Measurements from ENCODE around the gene PBXIP1.
"Not testable (repeated sequence)": the region's sequence is repeated elsewhere in the genome, so short reads cannot be mapped to it uniquely, and the experiment has no call there.

Gene PBXIP1
- 58.8 to 948 reads per million in 2 experiments for total RNA-seq

- peak; percentile 79 for DNase-seq (ENCODE audit: low read depth)
Observed at GRCh38 chr1:154955718-154956543, at the start of gene PBXIP1. TSS of gene PBXIP1 (minus strand) at chr1:154956099. CDS start at chr1:154953721, 2,378 bp downstream.

DNA sequence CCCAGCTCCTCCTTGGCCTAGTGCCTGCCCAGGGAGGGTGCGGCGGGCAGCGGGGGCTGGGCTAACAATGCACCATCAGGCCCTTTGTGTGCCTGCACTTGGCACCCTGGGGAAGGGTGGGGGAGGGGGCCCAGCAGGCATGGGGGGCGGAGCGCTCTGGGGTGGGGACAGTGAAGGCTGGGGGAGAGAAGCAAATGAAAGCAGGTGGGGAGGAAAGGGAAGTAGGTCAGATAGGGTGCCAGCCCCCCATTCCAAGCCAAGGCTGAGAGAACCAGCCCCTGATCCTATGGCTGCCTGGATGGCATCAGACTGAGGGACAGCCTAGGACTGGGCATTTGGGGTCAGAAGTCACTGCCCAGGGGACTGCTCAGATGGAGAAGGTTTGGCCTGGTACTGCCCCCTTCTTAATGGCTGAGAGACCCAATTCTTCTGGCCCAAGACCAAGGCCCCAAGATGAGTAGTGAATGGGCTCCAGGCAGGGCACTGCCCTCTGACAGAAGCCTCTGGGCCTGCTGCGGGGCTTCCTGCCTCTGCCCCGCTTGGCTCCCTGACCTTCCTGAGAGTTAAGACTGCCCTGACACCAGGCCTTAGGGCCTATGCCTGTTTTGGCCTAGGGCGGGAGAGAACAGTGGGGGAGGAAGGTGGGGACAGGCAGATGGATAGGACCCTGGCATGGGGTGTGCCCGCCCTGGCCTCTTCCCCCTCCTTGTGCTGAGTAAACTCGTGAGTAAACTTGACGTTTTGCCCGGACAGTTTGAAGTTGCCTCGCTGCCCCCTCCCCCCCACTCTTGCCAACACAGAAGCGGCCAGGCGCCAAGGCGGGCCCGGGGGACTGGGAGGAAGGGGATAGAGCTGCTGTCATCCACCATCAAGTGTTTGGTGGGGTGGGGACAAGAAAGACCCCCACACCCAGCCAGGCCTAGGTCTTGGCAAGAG is 49.4 kb upstream of the PBXIP1 start:
- no peak for DNase-seq (ENCODE audit: low read depth)

DNA sequence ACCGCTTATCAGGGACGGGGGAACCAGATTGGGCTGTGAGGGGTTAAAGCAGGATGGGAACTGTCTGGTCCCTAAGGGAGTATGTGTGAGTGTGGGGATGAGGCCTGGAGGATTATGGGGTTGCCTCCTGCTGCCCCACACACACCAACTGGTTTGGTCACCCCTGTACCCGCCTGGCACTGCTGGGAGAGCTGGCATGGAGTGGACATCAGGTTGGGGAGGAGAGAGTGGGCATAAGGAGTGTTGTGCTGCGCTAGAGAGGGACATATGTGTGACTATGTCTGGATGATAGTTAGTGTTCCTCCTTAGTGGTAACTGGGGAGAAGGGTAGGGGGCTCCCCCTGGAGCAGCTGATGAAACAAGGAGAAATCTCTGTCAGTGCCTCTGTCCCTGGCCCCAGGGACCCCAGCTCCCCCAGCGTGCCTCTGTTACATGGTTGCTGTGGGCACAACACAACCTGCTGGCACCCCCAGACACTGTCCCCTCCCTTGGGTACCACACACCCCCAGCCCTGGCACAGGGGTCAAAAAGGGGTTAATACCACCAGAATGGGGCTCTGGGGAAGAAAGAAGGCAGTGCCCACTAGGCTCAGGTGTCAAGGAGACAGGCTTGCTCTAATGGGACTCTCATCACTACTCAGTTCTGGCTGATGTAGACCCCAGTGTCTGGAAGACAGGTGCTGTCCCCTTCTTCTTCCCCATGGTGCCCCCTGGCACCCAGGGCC is 48.6 kb upstream of the PBXIP1 start:
- DNase-seq (ENCODE audit: low read depth), result no peak

DNA sequence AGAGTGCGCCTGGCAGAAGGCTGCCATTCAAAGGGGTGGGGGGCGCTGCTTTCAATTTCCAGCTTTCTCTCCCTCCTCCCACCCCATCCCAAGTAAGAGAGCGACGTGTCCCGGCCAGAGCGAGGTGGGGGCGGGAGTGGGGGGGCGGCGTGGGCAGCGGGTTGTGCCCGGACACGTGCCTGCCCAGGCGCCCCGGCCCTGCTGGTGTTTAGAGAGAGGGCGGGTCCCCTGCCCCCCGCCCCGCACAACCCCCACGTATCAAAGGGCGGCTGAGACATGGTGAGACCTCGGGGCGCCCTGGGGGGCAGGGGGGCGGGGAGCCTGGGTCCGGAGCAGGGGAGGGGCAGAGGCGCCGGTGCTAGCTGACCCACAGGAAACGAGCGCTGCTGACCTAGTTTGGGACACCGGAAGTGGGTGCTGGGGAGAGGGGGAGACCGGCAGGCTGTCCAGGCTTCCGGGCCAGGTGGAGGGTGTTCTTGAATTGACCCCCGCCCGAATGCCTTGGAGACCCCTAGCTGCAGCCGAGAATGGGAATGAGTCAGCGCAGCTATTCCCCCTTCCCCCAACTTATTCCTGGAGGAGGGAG is 48.0 kb upstream of the PBXIP1 start:
- DNase-seq (ENCODE audit: low read depth), result no peak

GRCh38 chr1:155003227-155003765 is 47.4 kb upstream of the PBXIP1 start:
- no peak for DNase-seq (ENCODE audit: low read depth)

DNA sequence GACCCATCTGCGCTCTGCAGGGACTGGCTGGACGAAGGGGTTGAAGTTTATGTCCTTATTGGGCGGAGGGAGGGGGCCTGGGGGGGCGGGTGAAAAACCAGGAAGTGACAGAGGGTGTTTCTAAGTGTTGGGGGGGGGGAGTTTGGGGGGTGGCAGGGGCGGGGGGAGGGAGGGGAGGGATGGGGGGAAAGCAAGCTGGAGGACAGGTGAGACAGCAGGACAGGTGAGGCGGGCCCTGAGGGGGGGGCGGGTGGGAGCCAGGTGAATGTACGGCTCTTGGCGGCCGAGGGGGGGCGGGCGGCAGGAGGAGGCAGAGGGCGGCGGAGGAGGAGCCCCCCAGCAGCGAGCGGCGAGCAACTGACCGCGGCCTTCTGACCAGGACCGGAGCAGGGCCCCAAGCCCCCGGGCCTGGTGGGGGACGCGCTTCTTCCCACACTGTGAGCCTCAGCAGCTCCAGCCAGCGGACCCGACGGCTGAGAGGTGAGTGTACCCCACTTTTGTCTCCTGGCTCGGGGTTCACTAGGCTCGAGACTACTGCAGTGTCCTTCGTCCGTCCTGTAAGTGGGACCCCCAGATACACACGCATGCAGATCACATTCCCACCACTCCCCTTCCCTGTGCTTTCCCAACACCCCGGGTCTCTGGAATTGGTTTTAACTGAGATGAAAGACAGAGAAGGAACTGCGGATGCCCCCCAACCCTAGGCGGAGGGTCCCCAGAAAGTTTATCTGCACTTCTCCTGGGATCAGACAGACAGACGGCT is 46.7 kb upstream of the PBXIP1 start, which contains the start of gene ZBTB7B:
Gene ZBTB7B (plus strand): TSS at position 339 of the 763 bp plus-strand sequence. CDS start 11,859 bp downstream, outside the sequence.
- no peak for DNase-seq (ENCODE audit: low read depth)

DNA sequence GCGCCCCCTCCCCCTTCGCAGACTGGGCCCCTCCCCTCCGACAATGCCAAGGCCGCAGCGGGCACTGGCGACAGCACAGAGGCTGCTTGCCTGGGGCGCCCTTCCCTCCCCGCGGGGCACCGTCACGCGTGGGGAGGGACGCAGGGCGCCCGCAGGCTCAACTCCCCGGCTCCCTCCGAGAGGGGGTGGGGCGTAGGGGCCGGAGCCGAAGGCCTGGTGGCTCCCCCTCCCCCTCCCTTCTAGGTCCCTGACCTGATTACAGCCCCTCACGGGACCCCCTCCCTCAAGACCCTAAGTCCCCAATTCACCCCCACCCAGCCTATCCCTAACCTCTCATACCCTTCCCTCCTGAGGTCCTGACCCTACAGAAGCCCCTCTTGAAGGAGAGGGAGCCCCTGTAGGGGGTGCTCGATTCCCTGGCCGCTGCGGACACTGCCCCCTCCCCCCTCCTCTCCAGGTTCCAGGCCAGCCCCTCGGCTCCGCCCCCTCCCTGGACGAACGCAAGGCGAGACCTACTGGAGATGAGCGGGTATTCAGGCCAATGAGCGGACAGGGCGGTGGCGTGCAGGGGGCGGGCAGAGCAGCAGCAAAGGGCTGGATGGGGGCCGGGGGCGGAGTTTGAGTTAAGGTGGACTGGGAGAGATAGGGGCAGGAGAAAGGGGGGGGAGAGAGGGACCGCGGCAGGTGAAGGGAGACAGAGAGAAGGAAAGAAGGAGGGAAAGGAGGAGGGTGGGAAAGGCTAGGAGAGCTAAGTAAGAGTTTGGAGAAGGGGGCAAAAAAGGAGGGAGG is 46.0 kb upstream of the PBXIP1 start:
- DNase-seq (ENCODE audit: low read depth), result peak; percentile 96

DNA sequence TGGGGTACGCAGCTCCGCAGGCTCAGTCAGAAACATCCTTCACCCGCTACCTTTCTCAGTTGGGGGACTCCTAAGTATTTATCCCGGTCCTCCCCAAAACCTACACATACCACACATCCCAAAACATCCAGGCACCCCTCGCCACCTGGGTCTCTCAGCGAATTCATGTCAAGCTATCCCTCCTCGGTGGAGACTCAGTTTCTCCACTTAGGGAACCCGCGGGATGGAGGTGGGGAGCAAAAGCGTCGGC is 45.5 kb upstream of the PBXIP1 start:
- DNase-seq (ENCODE audit: low read depth), result no peak

DNA sequence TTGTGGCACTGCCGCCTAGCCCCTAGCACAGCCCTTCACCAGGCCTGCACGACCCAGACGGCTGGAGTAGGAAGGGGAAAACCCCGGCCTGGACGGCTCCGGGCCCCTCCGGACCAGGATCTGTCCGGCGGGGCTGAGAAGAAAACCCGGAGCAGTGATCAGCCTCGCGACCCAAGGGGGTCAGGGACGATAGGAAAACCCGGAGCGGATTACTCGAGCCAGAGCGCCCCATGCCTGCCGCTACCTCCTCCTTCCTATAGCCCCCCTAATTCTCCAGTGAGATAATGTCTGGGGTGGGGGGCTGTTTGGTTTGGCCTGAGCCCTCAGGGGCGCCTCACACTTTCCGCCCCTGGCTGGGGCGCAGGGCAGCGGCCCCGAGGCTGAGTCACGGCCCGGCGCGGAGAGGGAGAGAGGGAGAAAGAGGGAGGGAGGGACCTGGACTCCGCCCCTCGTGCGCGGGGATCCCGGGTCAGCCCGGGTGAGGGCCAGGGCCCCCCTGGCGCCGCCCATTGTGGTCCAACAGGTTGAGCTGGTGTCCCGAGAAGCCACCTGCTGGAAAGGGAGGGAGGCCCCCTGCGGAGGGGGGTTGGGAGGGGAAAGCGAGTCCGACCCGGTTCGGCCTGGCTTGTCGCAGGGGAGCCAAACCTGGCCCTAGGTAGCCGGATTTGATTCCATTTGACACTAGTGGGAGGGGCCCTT is 45.0 kb upstream of the PBXIP1 start:
- DNase-seq (ENCODE audit: low read depth), result peak; percentile 72

- DNase-seq (ENCODE audit: low read depth), result no peak
Observed at GRCh38 chr1:155000411-155000725, 44.5 kb upstream of the PBXIP1 start.

DNA sequence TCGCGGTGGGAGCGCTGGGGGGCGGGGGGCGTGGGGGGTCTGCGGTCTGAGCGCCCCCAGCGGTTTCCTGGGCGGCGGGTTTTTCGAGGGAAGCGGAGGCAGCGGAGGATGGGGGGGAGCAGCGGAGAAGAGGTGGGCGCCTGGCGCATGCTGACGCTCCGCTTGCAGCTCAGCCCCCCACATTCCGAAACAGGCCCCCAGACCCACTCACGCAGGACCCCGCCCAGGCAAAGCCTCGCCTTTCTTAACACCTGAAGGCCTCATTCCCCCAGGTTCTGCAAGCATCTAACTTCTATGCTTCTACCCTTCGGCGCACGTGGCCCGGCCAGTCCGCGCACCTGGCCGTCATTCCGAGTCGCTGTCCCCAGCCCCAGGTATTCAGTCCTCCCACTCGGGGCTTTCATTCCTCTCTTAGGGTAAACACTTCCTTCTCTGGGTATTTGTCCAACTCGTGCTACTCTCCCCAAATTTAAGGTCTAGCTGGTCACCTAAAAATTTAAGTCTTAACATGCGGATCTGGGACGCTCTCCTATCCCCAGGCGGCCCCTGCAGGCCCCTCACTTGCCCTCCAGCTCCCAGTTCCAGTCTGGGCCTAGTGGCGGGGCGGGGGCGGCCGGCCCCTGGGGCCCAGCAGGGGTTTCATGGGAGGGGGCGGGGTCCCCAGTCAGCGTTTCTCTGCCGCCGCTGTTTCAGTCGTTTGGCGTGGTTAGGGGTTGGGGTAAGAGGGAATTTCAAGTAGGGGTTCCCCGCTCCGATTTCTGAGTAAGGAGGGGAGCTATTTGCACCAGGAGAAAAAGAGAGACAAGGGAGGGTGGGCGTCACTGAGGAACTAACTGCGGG is 43.9 kb upstream of the PBXIP1 start:
- DNase-seq (ENCODE audit: low read depth), result no peak

DNA sequence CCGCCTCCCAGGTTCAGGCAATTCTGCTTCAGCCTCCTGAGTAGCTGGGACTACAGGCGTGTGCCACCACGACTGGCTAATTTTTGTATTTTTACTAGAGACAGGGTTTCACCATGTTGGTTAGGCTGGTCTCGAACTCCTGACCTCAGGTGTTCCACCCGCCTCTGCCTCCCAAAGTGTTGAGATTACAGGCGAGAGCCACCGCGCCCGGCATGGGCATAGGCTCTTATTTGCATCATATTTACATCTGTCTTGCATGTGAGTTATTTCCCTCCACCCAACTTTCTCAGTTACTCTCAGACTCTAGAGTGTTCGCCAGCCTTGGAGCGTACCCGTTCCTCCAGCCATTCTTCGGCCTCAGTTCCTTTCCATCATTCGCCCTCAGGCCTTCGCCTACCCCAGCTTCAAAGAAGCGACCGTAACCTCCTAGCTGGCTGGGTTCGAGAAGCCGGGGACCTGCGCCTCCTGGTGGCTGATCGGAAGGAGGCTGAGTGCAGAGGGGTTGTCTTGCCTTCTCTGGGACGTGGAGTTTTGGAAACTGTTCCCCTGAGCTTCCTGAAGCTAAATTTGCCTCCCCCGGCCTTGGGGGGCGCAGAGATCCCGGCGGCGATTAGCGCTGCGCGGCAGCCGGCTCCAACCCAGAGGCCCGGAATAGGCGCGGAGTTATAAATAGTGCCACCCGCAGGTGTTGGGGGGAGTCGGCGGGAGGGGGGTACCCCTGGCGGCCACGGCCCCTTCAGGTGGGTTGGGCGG is 43.1 kb upstream of the PBXIP1 start:
- no peak for DNase-seq (ENCODE audit: low read depth)

GRCh38 chr1:154998201-154998780 is 42.4 kb upstream of the PBXIP1 start:
- DNase-seq (ENCODE audit: low read depth), result no peak

DNA sequence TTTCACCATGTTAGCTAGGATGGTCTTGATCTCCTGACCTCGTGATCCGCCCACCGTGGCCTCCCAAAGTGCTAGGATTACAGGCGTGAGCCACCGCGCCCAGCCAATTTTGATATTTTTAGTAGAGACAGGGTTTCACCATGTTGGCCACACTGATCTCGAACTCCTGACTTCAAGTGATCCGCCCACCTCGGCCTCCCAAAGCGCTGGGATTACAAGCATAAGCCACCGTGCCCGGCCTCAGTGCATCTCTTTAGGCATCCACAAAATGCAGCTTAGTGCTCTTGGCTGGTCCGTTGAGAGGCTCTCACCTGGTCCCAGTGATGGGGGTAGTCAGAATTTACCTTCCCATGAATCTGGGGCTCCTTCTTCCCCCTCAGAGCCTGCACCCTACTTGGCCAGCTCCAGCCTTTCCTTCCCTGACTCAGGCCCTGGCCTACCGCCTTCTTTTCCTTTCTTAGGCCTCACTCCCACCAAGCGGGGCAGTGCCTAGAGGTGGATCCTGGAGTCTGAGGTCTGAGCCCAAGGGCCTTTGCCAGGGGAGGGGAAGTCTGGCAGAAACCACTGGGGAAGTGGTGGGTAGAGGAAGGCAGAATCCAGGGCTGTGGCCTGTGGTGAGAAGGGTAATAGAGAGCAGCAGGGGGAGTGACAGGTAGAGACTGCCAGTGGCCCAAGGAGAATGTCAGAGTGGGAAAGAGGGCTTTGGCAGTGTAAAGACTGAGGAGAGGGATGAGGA is 41.2 kb upstream of the PBXIP1 start:
- no peak for DNase-seq (ENCODE audit: low read depth)

- not testable (repeated sequence) for DNase-seq (ENCODE audit: low read depth)
Observed at GRCh38 chr1:154995301-154995983, 39.5 kb upstream of the PBXIP1 start.

GRCh38 chr1:154994591-154994990 is 38.7 kb upstream of the PBXIP1 start:
- no peak for DNase-seq (ENCODE audit: low read depth)

All from T follicular helper cell (primary cell).